Body of pancreas (tissue), 4 donors: ENCODE data around the gene BTBD18. TPM values are rescaled to one million over a fixed set of nuclear protein-coding genes. Genes with fewer than 3 reads are reported as not detected.

Source experiments
- ATAC-seq: fragments of 150-250 bp; one replicate; pipeline ENCODE4 v1.9.1; 2016
- DNase-seq, 4 donors: peaks; one replicate each; pipeline ENCODE4 v3.0.0-alpha.2; 2019
- H3K27ac ChIP-seq, 4 donors: fragments of 200-600 bp; sonication (generic); 1 replicate in 3 of 4; 2 replicates in 1 of 4; pipeline versions ENCODE4 v1.5.1 to v1.6.1; 2016 to 2019; ENCODE audit warnings: mild to moderate bottlenecking in 1 of 4, mixed read lengths in 1 of 4, moderate library complexity in 1 of 4
- H3K27me3 ChIP-seq, 2 donors: fragments of 200-600 bp; sonication (generic); one replicate each; pipeline ENCODE4 v1.6.0; 2016; ENCODE audit warnings: mild to moderate bottlenecking in 1 of 2
- H3K36me3 ChIP-seq, 2 donors: fragments of 200-600 bp; sonication (generic); replicated peaks in 1 of 2; 2 replicates each; pipeline ENCODE4 v1.5.1; 2016; ENCODE audit warnings: low read depth in 2 of 2; ENCODE audit not compliant: insufficient read depth in 1 of 2
- H3K4me1 ChIP-seq: fragments of 200-600 bp; sonication (generic); one replicate; pipeline ENCODE4 v1.6.0; 2016
- H3K4me3 ChIP-seq, 2 donors: fragments of 200-600 bp; sonication (generic); 1 replicate in 1 of 2; 2 replicates in 1 of 2; pipeline ENCODE4 v1.5.1; 2016 to 2019
- H3K9me3 ChIP-seq, 3 donors: fragments of 200-600 bp; sonication (generic); 1 replicate in 2 of 3; 2 replicates in 1 of 3; pipeline ENCODE4 v1.5.1; 2016
- CTCF ChIP-seq, 7 experiments: fragments of 450-650 bp in 4 of 7; fragments of 200-600 bp in 3 of 7; sonication (generic) in 3 of 7; IDR thresholded peaks; one replicate each; pipeline ENCODE4 v1.5.1; 2016 to 2019; ENCODE audit warnings: antibody characterized with exemption in 7 of 7
- POLR2A ChIP-seq, 3 donors: fragments of 450-650 bp; IDR thresholded peaks; one replicate each; pipeline ENCODE4 v1.6.1; 2016; ENCODE audit warnings: antibody characterized with exemption in 3 of 3, mild to moderate bottlenecking in 2 of 3
- WGBS, 2 donors: methylation state at CpG; one replicate each; pipeline ENCODE4 v1.1.5; 2017; 5-methylcytosine and 5-hydroxymethylcytosine counted together
- intact Hi-C: fragments of 100-400 bp; cut with DNase I; formaldehyde crosslinking; loops from one replicate; pipeline ENCODE4 v1.15.1; 2023
- small RNA-seq: library from RNA; depleted of rRNA; stranded (forward); fragments of <200 nt; gene quantifications from one replicate; pipeline ENCODE3, GENCODE V24; 2016
- total RNA-seq, 2 donors: library from RNA; depleted of rRNA; stranded (reverse); fragments of >200 nt; gene quantifications; one replicate each; pipeline ENCODE4 v1.1.0, GENCODE V29; 2016

Gene BTBD18
- total RNA-seq, 2 donors from 2014 or later: not detected

- 87 to 88% methylated on average over 5 to 18 of the region's 18 CpGs for WGBS, 2 donors
- Histone ChIP-seq H3K27me3 (no peaks in the 10 kb centered on the region), H3K36me3 (peaks cover 15 to 60% of the 10 kb centered on the region in 2 donors), H3K4me3 (no peak overlapping the region), H3K9me3 (no peaks in the 10 kb centered on the region), H3K27ac (no peak overlapping the region), H3K4me1 (no peaks in the 10 kb centered on the region)
- no peak for DNase-seq
- intact Hi-C loops: no loop called here
- ATAC-seq: no peak
- TF ChIP-seq CTCF (IDR thresholded peaks at IDR 0.05) (no peak), POLR2A (IDR thresholded peaks at IDR 0.05) (no peak)
Measured at GRCh38 chr11:57698843-57699365, 52.7 kb downstream of the BTBD18 start.

Small RNA genes lying within 50 kb of the gene (small RNA-seq; reads per million reads assigned to genes)
- not detected for gene AP001931.1
- gene TMX2-CTNND1: not detected

Other genes with a start within 250 kb of the BTBD18 start
- gene SLC43A1, start 236.1 kb downstream of the BTBD18 start, total RNA-seq: 100 to 1,000 TPM in 1 of 2 donors, 10 to 100 TPM in 1; 87.7 to 128 TPM
- gene TIMM10, start 221.1 kb downstream of the BTBD18 start, total RNA-seq: 10 to 100 TPM in 1 of 2 donors, 1 to 10 TPM in 1; 5.6 to 24.4 TPM
- gene SMTNL1, start 214.2 kb downstream of the BTBD18 start, total RNA-seq: not detected
- 10 to 100 TPM in 1 of 2 donors, 1 to 10 TPM in 1; 7.9 to 17.4 TPM for gene UBE2L6, start 184.1 kb downstream of the BTBD18 start, total RNA-seq
- 100 to 1,000 TPM; 166 to 216 TPM for gene SERPING1, start 154.1 kb downstream of the BTBD18 start, total RNA-seq
- under 1 TPM in 1 of 2 donors, not detected in 1; 0.26 TPM for gene YPEL4, start 101.9 kb downstream of the BTBD18 start, total RNA-seq
- gene CLP1, start 94.1 kb downstream of the BTBD18 start, total RNA-seq: 1 to 10 TPM; 3.3 to 7.3 TPM
- gene ZDHHC5, start 83.7 kb downstream of the BTBD18 start, total RNA-seq: 10 to 100 TPM; 17.6 to 48.5 TPM
- 10 to 100 TPM; 15.5 to 17.4 TPM for gene MED19, start 39.6 kb downstream of the BTBD18 start, total RNA-seq
- gene TMX2, start 39.2 kb downstream of the BTBD18 start, total RNA-seq: 10 to 100 TPM; 32.9 to 46.8 TPM
- gene SELENOH, start 10.3 kb downstream of the BTBD18 start, total RNA-seq: 100 to 1,000 TPM in 1 of 2 donors, 10 to 100 TPM in 1; 86.1 to 157 TPM
- gene CTNND1, start 10.0 kb upstream of the BTBD18 start, total RNA-seq: 100 to 1,000 TPM; 115 to 178 TPM